HG03095 (cell line): ENCODE results near the gene GMNC.
"Not testable (repeated sequence)": the region's sequence is repeated elsewhere in the genome, so short reads cannot be mapped to it uniquely, and the experiment has no call there.

ENCODE experiments used
- ATAC-seq: cut with Tn5 transposase; IDR thresholded peaks from one replicate; pipeline ENCODE4 v1.9.1; 2021; ENCODE audit warnings: moderate library complexity; ENCODE audit not compliant: unreplicated experiment

GMNC gene, protein sequence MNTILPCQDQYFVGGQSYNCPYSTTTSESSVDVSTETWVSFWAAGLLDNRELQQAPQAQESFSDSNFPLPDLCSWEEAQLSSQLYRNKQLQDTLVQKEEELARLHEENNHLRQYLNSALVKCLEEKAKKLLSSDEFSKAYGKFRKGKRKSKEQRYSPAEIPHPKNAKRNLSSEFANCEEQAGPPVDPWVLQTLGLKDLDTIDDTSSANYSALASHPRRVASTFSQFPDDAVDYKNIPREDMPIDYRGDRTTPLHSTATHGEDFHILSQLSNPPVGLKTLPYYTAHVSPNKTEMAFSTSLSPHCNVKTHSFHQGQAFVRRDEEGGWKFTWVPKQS

DNA sequence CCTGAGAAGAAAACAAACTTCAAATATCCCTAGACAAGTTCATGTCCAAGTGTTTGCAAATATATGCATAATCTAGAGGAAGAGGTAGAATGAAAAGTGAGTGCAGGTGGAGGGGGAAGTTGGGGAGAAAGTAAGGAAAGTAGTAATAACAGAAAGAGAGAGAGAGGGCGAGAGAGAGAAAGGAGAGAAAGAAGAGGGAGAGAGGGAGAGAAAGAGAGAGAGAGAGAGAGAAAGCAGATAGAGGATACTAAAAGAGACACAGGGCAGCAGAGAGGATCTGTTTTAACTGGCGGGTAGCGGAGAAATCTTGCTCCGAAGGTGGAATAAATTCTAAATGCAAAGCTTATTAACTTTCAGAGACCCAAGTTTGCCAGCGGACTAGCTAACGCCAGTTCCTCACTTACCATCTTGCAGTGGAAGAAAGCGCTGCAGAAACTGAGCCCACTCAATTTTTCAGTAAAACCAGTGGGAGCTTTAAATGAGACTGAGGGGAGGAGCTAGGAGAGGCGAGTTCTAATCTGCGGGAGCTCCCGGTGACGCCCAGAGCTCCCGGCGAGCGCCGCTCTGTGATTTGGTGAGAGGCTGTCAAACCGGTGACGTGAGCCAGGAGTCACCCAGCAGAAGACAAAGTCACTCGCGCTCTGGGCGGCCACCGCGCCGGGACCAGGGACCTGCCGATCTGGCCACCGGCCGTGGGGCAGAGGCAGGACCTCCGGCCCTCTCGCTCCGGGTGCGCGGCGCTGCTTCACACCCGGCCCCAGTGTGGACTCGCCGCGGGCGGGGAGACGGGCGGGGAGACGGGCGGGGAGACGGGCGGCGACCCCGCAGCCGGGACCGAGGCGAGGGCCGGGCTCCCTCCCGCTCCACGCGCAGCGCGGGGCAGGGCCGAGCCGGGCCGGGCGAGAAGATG lies at the start of gene GMNC:
Gene GMNC (minus strand): TSS at position 486 of the 910 bp plus-strand sequence. CDS start 79 bp downstream, at position 407.
- peak; percentile 69 for ATAC-seq

DNA sequence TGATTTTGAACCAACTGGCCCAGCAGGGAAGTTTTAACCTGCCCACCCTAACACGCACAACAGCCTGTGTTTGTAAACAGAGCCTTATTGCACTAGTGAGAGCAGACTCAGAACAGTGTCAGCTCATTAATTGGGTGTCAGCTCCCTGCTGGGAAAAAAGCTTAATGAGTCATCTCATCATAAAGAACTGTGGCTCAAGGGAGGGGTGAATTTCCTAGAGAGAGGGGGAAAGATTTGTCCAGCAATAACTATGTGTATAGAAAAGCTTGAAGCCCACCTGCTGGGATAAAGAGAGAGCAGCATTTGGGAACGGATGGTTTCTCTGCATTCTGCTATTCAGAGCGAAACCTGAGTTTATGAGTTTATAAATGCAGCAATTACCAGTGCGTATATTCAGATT lies 48.9 kb upstream of the GMNC start:
- ATAC-seq: no peak

DNA sequence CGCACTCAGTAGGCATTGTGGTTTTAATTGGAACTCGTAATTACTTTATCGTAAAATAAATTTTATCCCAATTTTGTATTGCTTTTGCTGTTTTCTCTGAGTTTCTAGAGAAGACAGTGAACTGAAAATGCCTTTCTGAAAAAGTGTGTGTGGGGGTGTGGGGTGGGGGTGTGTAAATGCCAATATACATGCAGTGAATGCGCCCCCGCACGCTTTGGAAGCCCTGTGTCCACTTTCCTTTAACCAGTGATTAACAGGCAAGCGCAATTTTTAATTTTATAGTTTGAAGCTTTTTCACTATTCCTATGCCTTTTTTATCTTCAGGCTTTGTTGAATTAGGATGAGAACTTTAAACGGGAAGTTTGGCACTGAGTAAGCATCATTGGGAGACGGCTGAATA lies 47.4 kb upstream of the GMNC start:
- ATAC-seq: no peak

DNA sequence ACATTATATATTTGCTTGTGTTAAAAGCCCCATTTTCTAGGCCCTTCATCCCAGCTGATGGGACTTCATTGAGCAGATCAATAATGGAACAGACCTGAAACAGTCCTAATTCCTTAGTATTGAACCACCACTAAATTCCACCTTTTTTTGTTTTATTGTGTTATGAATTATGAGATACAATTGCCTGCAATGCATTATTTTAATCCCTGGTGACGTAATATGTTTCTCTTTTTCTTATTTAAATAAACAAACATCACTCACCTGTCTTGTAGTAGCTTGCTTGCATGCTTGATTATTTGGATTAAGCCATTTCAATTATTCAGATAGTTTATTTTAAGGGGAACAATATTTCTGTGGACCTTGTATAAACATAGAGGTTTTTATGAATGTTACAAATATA lies 40.7 kb upstream of the GMNC start:
- ATAC-seq: no peak

DNA sequence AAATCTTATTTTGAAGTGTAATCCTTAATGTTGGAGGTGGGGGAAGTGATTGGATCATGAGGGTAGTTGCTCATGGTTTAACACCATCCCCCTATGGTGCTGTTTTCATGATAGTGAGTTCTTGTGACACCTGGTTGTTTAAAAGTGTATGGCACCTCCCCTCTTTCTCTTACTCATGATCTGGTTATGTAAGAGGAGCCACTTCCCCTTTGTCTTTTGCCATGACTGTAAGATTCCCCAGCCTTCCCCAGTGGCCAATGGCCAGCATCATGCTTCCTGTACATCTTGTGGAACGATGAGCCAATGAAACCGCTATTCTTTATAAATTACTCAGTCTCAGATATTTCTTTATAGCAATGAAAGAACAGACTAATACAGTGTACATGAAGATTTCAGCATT lies 39.8 kb upstream of the GMNC start:
- no peak for ATAC-seq

DNA sequence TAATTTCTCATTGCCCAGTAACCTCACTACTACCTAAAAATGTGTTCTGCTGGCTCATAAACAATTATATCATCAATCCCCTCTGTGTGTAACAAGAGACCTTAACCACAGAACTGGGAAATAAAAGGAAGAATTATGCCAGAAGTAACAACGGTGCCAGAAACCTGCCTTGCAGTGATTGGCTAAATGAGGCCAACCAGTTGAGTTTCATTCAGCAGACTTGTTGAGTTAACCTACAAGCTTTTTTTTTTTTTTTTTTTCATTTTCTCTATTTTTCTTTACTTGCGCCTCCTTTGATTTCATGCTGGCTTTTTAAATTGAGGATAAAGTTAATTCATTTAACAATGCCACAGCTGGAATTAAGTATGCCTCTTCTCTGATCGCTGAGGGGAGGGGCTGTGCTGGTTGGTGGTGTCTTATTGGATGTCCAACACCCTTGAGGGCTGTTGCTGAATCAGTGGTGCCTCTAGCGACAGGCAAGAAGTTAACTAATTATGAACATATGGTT lies 30.0 kb upstream of the GMNC start:
- no peak for ATAC-seq

DNA sequence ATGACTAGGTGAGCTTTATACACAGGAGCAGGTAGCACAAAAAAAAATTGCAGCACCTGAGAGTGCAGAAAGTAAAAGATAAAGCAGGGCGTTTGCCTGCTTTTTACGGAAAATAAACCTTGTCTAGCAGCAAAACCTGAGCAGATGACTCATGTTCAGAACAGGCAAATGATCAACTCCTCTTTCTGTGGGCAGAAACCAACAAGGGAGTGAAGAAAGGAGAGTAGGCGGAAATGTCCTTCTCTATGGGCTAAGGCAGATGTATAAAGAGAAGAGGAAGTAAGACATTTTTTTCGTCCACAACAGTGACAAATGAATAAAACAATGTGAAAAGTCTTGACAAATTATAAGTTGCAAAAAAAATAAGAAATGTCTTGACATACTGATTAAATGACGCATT lies 24.5 kb upstream of the GMNC start:
- ATAC-seq: peak; percentile 93

DNA sequence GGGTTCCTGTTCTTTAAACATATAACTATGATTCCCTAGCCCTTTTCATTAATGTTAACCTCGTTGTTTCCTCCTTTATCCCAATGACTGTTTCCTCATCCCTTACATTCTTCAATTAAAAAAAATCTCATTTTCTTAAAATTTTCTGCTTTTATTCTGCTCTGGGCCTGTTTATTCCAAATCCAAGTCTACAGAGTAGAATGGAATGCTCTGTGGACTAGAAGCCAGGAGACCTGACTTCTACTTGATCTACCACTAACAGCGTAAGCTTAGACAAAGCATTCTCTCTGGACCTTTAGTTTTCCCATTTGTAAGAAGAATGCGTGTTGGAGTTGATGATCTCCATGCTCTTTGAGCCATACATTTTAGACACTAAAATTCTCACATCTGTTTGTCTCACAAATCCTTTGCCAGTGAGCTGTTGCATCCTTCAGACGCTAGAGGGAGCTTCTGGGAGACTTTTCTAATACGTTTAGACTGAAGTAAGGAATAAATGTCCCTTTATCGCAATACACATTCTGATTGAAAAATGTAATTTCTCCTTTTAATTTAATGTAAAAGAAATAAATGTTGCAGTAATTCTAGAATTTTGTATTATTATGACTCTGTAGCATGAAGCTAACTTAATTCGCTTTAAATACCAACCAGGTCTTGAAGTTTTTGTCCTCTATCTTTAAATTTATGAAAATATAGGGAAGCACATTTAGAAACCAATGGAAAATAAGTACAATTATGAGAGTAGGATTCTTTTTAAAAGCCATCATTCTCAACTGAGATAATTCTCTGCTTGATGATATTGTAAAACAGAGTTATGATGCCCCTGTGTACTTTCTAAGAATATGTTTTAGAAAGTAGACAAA lies 21.7 kb upstream of the GMNC start:
- ATAC-seq: peak; percentile 58

DNA sequence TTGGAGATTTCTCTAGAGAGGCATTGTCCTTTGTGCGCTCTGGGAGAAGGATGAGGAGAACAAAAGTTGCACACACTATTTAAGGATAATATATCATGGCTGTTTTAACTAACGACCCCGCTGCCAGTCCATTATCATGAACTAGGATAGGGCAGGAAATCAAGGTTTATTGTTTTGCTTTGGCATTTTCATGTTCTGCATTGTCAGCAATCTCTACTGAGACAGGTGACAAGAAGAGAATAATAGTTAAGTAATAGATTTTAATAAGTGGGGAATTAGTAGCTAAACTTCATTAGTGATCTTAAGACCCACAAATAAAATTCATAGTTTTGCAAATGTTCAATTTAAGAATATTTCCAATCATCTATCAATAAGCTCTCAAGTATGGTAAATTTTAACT lies 20.6 kb upstream of the GMNC start:
- no peak for ATAC-seq

DNA sequence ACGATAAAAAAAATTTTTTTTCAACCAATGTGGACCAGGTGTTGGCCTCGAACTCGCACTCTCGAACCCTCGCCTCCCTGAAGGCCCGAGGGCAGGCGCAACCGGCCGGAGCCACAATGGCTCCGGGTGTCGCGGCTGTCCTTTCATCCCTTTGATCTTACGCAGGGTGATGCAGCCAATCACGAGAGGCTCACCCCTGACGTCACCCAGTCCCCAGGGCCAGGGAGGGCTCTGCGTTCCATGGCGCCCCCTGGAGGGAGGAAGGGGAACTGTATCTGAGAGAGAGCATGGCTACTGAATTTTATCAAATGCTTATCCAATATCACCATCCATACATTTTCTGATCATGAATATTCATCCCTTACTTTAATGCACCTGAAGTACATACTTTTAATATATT lies 15.4 kb upstream of the GMNC start:
- no peak for ATAC-seq

DNA sequence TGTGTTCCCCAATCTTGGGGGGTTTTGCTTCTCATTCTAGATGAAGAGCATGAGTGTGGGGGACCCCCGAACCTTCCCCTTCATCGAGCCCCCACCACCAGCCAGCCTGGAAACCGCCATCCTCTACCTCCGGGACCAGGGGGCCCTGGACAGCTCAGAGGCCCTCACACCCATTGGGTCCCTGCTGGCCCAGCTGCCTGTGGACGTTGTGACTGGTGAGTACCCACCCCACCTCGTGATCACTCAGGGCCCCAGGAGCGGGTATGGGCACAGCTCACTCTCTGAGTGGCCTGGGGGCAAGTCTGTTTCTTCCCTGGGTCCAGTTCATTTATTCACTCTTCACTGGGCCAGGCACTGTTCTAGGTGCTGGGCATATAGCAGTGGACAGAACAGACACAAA lies 13.9 kb upstream of the GMNC start:
- ATAC-seq: not testable (repeated sequence)

DNA sequence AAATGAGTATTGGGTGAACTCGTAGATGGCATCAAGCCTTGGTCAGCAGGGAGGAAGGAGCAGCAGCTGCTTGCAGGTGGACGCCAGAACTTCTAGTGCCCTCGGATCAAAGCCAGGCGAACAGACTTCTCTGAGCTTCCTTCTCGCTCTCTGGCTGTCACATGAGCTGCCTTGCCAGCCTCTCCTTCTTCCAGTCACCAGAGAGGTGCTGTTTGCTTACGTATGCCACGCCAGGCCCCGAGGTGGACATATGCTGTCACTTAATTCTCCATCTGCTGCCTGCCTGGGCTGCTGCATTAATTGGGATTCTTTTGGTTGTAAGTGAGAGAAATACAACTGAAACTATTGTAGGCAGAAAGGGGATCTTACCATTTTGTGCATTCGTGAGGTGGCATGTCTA lies 12.6 kb upstream of the GMNC start:
- not testable (repeated sequence) for ATAC-seq

DNA sequence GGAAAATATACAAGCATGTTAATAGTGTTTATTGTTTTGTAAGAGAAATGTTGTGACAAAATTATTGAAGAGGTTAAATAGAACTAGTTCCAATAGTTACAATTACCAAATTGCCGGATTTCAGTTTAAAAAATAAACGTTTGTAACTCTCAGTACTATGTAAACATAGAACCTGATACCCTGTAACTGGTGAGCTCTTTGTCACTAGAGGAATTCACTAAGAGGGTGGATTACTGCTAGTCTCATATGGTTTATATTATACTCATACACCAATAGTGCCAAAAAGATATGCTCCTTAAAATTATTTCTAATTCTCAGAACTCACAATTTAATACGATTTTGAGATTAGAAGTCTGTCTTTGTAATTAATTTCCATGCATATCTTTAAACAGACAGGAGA lies 7.6 kb upstream of the GMNC start:
- ATAC-seq: no peak

DNA sequence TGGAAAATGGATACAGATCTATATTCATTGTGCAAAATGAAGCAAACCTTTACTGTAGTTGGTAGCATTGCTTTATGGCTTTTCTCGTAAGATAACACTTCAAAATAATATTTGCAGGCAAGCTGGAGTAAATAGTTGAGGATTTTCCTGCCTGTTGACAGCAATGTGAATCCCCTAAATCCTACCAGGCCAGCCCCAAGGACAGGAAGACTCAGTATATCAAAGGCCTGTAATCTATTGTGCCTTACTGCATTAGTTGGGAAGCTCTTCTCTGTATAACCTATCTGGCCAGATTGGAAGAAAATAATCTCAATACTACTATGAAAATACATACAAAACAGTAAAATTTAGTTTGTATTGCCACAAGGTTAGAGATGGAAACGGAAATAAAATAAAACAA lies 4.6 kb upstream of the GMNC start:
- ATAC-seq: no peak

DNA sequence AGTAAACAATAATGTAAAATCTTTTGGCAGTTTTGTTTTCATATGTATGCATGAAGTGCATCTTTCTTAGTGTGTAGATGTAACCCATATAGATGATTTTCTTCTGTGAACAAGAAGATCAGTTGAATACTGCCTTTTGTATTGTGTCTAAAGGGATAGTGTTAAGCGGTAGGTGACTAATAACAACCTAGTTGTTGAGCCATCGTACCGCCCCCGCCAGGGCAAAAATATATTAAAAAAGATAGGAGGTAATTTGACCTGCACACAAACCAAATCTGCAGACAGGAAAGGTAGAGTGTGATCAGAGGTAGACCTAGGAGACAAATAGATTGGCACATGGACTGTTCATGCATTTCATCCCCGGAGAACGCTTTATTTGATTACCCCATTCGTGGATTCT lies 3.3 kb upstream of the GMNC start:
- no peak for ATAC-seq

DNA sequence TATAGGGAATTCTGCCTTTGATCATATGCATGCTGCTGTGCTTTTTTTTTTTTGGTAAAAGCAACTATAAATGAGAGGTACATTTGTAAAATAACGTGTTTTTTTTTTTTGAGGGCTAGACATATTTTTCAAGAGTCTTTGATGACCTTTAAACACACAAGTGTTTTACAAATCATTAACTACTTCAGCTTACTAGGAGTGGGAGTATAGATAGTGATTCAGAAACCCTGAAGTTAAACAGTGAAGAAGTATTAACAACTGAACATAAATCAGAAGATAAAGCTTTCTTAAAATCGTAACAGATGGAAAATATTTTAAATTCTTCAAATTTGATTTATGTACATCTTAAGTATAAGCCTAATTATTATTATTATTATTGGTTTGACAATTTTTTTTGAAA lies 2.9 kb upstream of the GMNC start:
- no peak for ATAC-seq

DNA sequence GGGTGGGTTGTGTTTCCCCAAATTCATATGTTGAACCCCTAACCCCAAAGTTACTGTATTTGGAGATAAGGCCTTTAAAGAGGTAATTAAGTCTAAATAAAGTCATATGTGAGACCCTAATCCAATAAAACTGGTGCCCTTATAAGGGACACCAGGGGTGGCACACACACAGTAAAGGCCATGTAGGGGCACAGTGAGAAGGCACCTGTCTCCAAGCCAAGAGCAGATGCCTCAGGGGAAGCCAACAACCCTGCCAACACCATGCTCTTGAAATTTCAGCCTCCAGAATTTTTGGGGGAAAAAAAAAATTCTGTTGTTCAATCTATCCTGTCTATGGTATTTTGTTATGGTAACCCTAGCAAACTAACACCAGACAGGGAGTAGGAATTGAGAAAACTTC lies 1.5 kb upstream of the GMNC start:
- no peak for ATAC-seq

DNA sequence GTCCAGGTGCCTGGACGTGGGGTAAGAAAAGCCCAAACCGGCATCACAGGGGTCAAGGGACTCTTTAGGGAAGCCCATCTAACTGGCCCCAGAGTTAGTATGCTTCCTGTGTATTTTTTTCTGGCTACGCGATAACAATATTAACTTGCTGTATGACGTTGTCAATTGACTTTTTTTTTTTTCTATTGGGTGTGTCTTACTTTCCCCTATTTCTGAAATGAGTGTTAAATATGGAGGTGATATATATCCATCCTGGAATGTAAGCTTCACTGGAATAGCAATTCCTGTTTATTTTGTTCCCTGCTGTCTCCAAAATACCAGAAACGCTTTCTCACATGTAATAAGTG lies 598 bp upstream of the GMNC start:
- ATAC-seq: no peak

DNA sequence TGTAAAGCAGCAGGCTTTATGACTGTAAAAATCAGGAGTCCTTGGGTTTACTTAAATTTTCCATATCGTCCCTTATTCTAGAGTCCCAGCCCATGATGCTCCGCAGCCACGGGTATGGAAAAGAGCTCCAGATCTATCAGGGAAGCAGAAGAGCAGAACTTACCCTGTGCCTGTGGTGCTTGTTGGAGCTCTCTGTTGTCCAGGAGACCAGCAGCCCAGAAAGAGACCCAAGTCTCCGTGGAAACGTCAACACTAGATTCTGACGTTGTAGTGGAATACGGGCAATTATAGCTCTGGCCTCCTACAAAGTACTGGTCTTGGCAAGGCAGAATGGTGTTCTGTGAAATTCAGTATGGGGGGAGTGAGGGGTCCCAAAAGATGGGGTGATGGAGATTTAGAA lies 2.0 kb downstream of the GMNC start:
- no peak for ATAC-seq

DNA sequence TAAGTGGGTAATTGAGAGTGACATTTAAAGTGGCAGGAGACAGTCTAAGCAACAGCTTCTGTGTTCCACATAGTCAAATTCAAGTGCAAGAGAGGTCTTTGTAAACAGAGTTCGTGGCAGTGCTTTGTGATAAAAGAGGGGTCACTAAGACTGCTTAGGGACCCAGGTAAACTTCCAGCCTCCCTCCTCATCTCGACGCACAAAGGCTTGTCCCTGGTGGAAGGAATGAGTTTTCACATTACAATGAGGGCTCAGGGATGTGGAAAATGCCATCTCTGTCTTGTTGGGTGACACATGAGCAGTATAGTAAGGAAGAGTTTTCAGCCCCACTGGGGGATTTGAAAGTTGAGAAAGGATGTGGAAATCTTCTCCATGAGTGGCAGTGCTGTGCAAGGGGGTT lies 7.3 kb downstream of the GMNC start:
- ATAC-seq: no peak

DNA sequence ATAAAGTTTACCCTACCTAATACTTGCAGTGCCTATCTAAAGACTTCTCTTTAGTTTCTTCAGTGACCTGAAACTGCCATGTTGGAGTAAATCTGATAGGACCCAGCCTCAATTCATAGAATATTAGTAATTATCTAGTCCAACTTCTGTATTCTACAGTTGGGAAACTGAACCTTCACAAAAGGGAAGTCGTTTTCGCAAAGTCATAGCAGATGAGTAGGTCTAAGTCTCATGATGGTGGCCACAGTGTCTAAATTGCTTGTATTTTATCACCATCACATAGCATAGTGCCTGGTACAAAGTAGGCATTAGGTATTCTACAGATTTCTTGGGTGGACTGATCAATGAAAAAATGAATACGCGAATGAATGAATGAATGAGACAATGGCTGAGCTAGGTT lies 8.4 kb downstream of the GMNC start:
- ATAC-seq: no peak
